H7 (cell line): Measurements from ENCODE around the gene ZNF417. TPM values are rescaled to one million over a fixed set of nuclear protein-coding genes. Genes with fewer than 3 reads are reported as not detected.

ENCODE experiments used
- total RNA-seq: library from RNA; depleted of rRNA; stranded (reverse); fragments of >200 nt; shearing (Covaris generic); gene quantifications from 2 replicates; pipeline ENCODE4 v1.2.3, GENCODE V29; 2014; rRNA removed

Gene ZNF417
- total RNA-seq, 1 experiment from 2014 or later: 8.1 TPM

Other genes with a start within 250 kb of the ZNF417 start
- not detected in 2 replicates for gene ZSCAN4, start 247.7 kb downstream of the ZNF417 start, total RNA-seq
- 19.9 and 28.2 TPM in 2 replicates for gene ZNF551, start 234.6 kb downstream of the ZNF417 start, total RNA-seq
- gene ZNF154, start 207.4 kb downstream of the ZNF417 start, total RNA-seq: 3.9 and 9.1 TPM in 2 replicates
- 7.7 and 9.9 TPM in 2 replicates for gene ZNF671, start 189.0 kb downstream of the ZNF417 start, total RNA-seq
- 20.4 and 21.5 TPM in 2 replicates for gene ZNF776, start 169.8 kb downstream of the ZNF417 start, total RNA-seq
- 13.4 and 15.4 TPM in 2 replicates for gene ZNF586, start 146.9 kb downstream of the ZNF417 start, total RNA-seq
- 6.6 and 9.3 TPM in 2 replicates for gene ZNF552, start 101.7 kb downstream of the ZNF417 start, total RNA-seq
- 24.4 and 27.9 TPM in 2 replicates for gene ZNF587B, start 86.3 kb downstream of the ZNF417 start, total RNA-seq
- gene ZNF587, start 66.7 kb downstream of the ZNF417 start, total RNA-seq: 19.0 and 19.7 TPM in 2 replicates
- gene ZNF814, start 27.6 kb downstream of the ZNF417 start, total RNA-seq: 16.8 and 24.3 TPM in 2 replicates
- gene ZNF418, start 18.8 kb upstream of the ZNF417 start, total RNA-seq: 5.7 and 6.0 TPM in 2 replicates
- gene ZNF256, start 31.1 kb upstream of the ZNF417 start, total RNA-seq: 4.0 and 6.8 TPM in 2 replicates
- 0.38 TPM in 1 of 2 replicates, not detected in the other for gene C19orf18, start 57.9 kb upstream of the ZNF417 start, total RNA-seq
- gene ZNF606, start 86.2 kb upstream of the ZNF417 start, total RNA-seq: 16.9 and 19.7 TPM in 2 replicates
- gene ZSCAN1, start 117.4 kb upstream of the ZNF417 start, total RNA-seq: not detected in 2 replicates
- 0.07 TPM in 1 of 2 replicates, not detected in the other for gene ZNF135, start 142.7 kb upstream of the ZNF417 start, total RNA-seq
- gene ZSCAN18, start 181.6 kb upstream of the ZNF417 start, total RNA-seq: 9.2 and 16.0 TPM in 2 replicates
- 9.1 and 14.2 TPM in 2 replicates for gene ZNF329, start 234.2 kb upstream of the ZNF417 start, total RNA-seq